ENCODE measurements around the gene JADE2.

- TF ChIP-seq GATA3 (IDR thresholded peaks at IDR 0.05; ENCODE audit: low read depth, low read length) (no peak), GATA2 (IDR thresholded peaks at IDR 0.05; ENCODE audit: low read depth, low read length) (no peak)
Measured at GRCh38 chr5:134493461-134494055, 31.9 kb upstream of the JADE2 start.
